K562 (cell line): ENCODE data around the gene OBSCN. TPM values are rescaled to one million over a fixed set of nuclear protein-coding genes. Genes with fewer than 3 reads are reported as not detected.
A peak's percentile ranks its signal among the peaks of the same experiment; 100 is the strongest.

ENCODE experiments used
- ATAC-seq: fragments of 200-7000 bp; cut with Tn5 transposase; 3 replicates; pipeline ENCODE4 v1.9.1; 2020; ENCODE audit warnings: moderate library complexity
- BruUV-seq: library from RNA; stranded (reverse); fragments of 400-500 nt; replicated peaks from 2 replicates; lab custom pipeline; 2021; lab: Mats Ljungman, UMichigan
- CTCF ChIA-PET: fragments of 300-600 bp; formaldehyde crosslinking; extraction: SDS; loops from one replicate; lab custom pipeline; 2021; ENCODE audit warnings: low intra/inter-chr PET ratio; lab: Yijun Ruan, JAX
- POLR2A ChIA-PET: fragments of 300-600, 350-650 bp; sonication (Branson Sonifier 250); formaldehyde crosslinking; extraction: SDS; loops from one replicate; lab custom pipeline; 2021; ENCODE audit warnings: antibody characterized with exemption, inconsistent platforms; lab: Yijun Ruan, JAX
- DNase-seq, 4 experiments: peaks; one replicate each; pipeline versions ENCODE4 v3.0.0 to v3.0.0-alpha.2; 2011 to 2018; ENCODE audit warnings: low spot score in 3 of 4, mixed read lengths in 3 of 4; ENCODE audit errors: extremely low read depth in 1 of 4
- FAIRE-seq: peaks from 2 replicates; lab custom pipeline; 2011; peaks lifted over from hg19 to GRCh38; lab: Jason Lieb, UNC
- H2AFZ ChIP-seq: 2 replicates; pipeline ENCODE4 v1.6.0; 2011; ENCODE audit warnings: low read depth, low read length, control low read depth, inconsistent platforms
- H3K27ac ChIP-seq: fragments of 200-600 bp; 3 replicates; pipeline ENCODE4 v1.8.0; 2011; ENCODE audit warnings: low read depth, mild to moderate bottlenecking, control low read depth, inconsistent platforms, low read length, moderate library complexity, mixed read lengths; ENCODE audit errors: extremely low read depth
- H3K27me3 ChIP-seq, 2 experiments: fragments of 300-600 bp in 1 of 2; 2 replicates in 1 of 2; 3 replicates in 1 of 2; pipeline versions ENCODE4 v1.6.0 to v1.8.0; 2011; ENCODE audit warnings: inconsistent platforms in 2 of 2, low read length in 2 of 2, mild to moderate bottlenecking in 1 of 2, mixed read lengths in 1 of 2, moderate library complexity in 1 of 2; ENCODE audit not compliant: control insufficient read depth in 2 of 2, insufficient read depth in 2 of 2
- H3K36me3 ChIP-seq: fragments of 300-600 bp; 3 replicates; pipeline ENCODE4 v1.8.0; 2011; ENCODE audit warnings: mild to moderate bottlenecking, low read length, inconsistent platforms; ENCODE audit not compliant: control insufficient read depth, insufficient read depth
- H3K4me1 ChIP-seq, 2 experiments: fragments of 200-600 bp in 1 of 2; replicated peaks in 1 of 2; 2 replicates in 1 of 2; 3 replicates in 1 of 2; pipeline versions ENCODE4 v1.5.1 to v1.8.0; 2011; ENCODE audit warnings: inconsistent platforms in 2 of 2, low read length in 2 of 2, mild to moderate bottlenecking in 1 of 2, mixed read lengths in 1 of 2, moderate library complexity in 1 of 2; ENCODE audit not compliant: control insufficient read depth in 2 of 2, insufficient read depth in 2 of 2
- H3K4me2 ChIP-seq: 2 replicates; pipeline ENCODE4 v1.6.1; 2011; ENCODE audit warnings: low read length, control low read depth, inconsistent platforms, mixed read lengths; ENCODE audit not compliant: insufficient read depth
- H3K4me3 ChIP-seq: fragments of 200-600 bp; sonication (generic), shearing (Covaris generic); 2 replicates; pipeline ENCODE4 v1.5.1; 2016; ENCODE audit warnings: control low read depth, inconsistent platforms
- H3K79me2 ChIP-seq: fragments of 200-600 bp; 3 replicates; pipeline ENCODE4 v1.8.0; 2011; ENCODE audit warnings: low read length, inconsistent platforms; ENCODE audit not compliant: control insufficient read depth, insufficient read depth
- H3K9ac ChIP-seq, 2 experiments: 2 replicates each; pipeline versions ENCODE4 v1.6.0 to v1.6.1; 2011; ENCODE audit warnings: low read depth in 2 of 2, low read length in 2 of 2, control low read depth in 1 of 2, inconsistent platforms in 1 of 2, mild to moderate bottlenecking in 1 of 2, mixed read lengths in 1 of 2; ENCODE audit not compliant: insufficient read depth in 1 of 2
- H3K9me1 ChIP-seq: one replicate; pipeline ENCODE4 v1.6.0; 2011; ENCODE audit warnings: inconsistent platforms, mild to moderate bottlenecking, low read length, moderate library complexity; ENCODE audit not compliant: control insufficient read depth, insufficient read depth
- H3K9me3 ChIP-seq: replicated peaks from 2 replicates; pipeline ENCODE4 v1.5.1; 2011; ENCODE audit warnings: low read depth, low read length, inconsistent platforms; ENCODE audit not compliant: control insufficient read depth, insufficient read depth
- H4K20me1 ChIP-seq: replicated peaks from 2 replicates; pipeline ENCODE4 v1.6.1; 2011; ENCODE audit warnings: low read length, inconsistent platforms, mixed read lengths; ENCODE audit not compliant: control insufficient read depth, insufficient read depth
- EHMT2 ChIP-seq: fragments of 450-650 bp; IDR thresholded peaks from 2 replicates; pipeline ENCODE4 v1.6.1; 2018; ENCODE audit warnings: antibody characterized with exemption
- ILF3 ChIP-seq: fragments of 450-650 bp; IDR thresholded peaks from 2 replicates; pipeline ENCODE4 v1.6.1; 2018; ENCODE audit warnings: antibody characterized with exemption, mild to moderate bottlenecking, moderate library complexity, borderline replicate concordance
- MCM7 ChIP-seq, 2 experiments: fragments of 450-650 bp; IDR thresholded peaks; 2 replicates each; pipeline ENCODE4 v1.6.1; 2016 to 2018
- PRDM10 ChIP-seq: fragments of 450-650 bp; IDR thresholded peaks from 2 replicates; pipeline ENCODE4 v1.6.1; 2018; ENCODE audit not compliant: partially characterized antibody
- ZBTB26 ChIP-seq: fragments of 450-650 bp; formaldehyde crosslinking; IDR thresholded peaks from 2 replicates; pipeline ENCODE4 v1.4.0; 2022; ENCODE audit warnings: missing genetic modification characterization
- WGBS: fragments of 100-300 bp; shearing (Covaris generic); methylation state at CpG from one replicate; pipeline ENCODE4 v1.1.6; 2016; ENCODE audit warnings: low coverage, mixed read lengths; ENCODE audit not compliant: insufficient coverage; ENCODE audit errors: missing lambda C conversion rate; 5-methylcytosine and 5-hydroxymethylcytosine counted together
- in situ Hi-C: fragments of 300-500 bp; cut with MboI; formaldehyde crosslinking; loops from 4 replicates; pipeline ENCODE4 v1.15.0; 2018; ENCODE audit warnings: inconsistent platforms, mixed read lengths
- intact Hi-C: fragments of 100-400 bp; cut with micrococcal nuclease; formaldehyde crosslinking; loops from 2 replicates; pipeline ENCODE4 v1.14.2; 2022
- polyA plus RNA-seq, 8 experiments: library from polyadenylated mRNA; depleted of rRNA in 4 of 8; stranded (reverse) in 5 of 8; unstranded in 3 of 8; fragments of >200 nt; fragmentation: Nextera tagmentation in 2 of 8; fragmentation: Illumina TruSeq in 1 of 8; extraction: Ambion mirVana in 2 of 8; extraction: Trizol in 1 of 8; gene quantifications; 2 replicates each; pipeline versions ENCODE4 v1.2.1 to v1.2.3, GENCODE V29; 2011 to 2014; ENCODE audit warnings: inconsistent platforms in 1 of 8, missing spikeins in 1 of 8
- total RNA-seq, 7 experiments: library from RNA; depleted of rRNA in 6 of 7; stranded (reverse); fragments of >200 nt in 6 of 7; fragmentation: Illumina TruSeq in 2 of 7; extraction: Trizol in 2 of 7; gene quantifications; 2 replicates each; pipeline versions ENCODE4 v1.2.1 to v1.2.3, GENCODE V29; 2011 to 2021; ENCODE audit warnings: low replicate concordance in 1 of 7

OBSCN gene
- total and polyA plus RNA-seq, 9 of the 15 experiments (the other 6 are each of a cell fraction or from before 2014, with no cell fraction given) = 0.18 to 19.7 (median 3.6) TPM

- TF ChIP-seq ZBTB26 (CRISPR knock-in tag) = 0 out of 2 replicates have a peak, but pooled peaks have one; percentile 37
- no peak for TF ChIP-seq ILF3
Measured at GRCh38 chr1:228319352-228320088, 111.7 kb downstream of the OBSCN start (continued).

GRCh38 chr1:228320394-228320793, 112.5 kb downstream of the OBSCN start:
- Histone ChIP-seq H3K4me3 (no peak overlapping the region), H3K9ac (no peak overlapping the region)
- 2% methylated on average over 3 of the region's 3 CpGs for WGBS
- CTCF ChIA-PET = no interaction called here
- TF ChIP-seq MCM7 (IDR thresholded peaks at IDR 0.05) (0 out of 4 replicates have a peak, but pooled peaks of 1 of the 2 experiments have one; percentile 22), PRDM10 (no peak), EHMT2 (0 out of 2 replicates have a peak, but pooled peaks have one; percentile 9)
- TF ChIP-seq, all 486 proteins: peak for 2
- Histone ChIP-seq H3K79me2 (no peaks in the 10 kb centered on the region), H3K36me3 (no peaks in the 10 kb centered on the region), H3K9me1 (no peaks in the 10 kb centered on the region), H3K4me1 (peaks cover 0 to 26% of the 10 kb centered on the region in 2 experiments; a peak in 1 of 5 replicates), H3K27ac (no peak overlapping the region), H3K4me2 (no peak overlapping the region), H3K27me3 (peaks cover 45 to 72% of the 10 kb centered on the region in 2 experiments; a peak in 4 of 5 replicates), H2AFZ (no peak overlapping the region), H4K20me1 (0 out of 2 replicates have a peak, but pooled peaks cover 7% of the 10 kb centered on the region), H3K9me3 (no peaks in the 10 kb centered on the region)
- DNase-seq (no peak), FAIRE-seq (no peak), ATAC-seq (no peak)
- POLR2A ChIA-PET = no interaction called here
- intact Hi-C loops = no loop called here
- in situ Hi-C loops = no loop called here
- no TSS peak for BruUV-seq
